Measurements from ENCODE around the gene MT1E.
"Not testable (repeated sequence)": the region's sequence is repeated elsewhere in the genome, so short reads cannot be mapped to it uniquely, and the experiment has no call there.

MT1E gene

GRCh38 chr16:56647641-56648431 lies 22.3 kb downstream of the MT1E start:
- DNase-seq, result no peak

DNA sequence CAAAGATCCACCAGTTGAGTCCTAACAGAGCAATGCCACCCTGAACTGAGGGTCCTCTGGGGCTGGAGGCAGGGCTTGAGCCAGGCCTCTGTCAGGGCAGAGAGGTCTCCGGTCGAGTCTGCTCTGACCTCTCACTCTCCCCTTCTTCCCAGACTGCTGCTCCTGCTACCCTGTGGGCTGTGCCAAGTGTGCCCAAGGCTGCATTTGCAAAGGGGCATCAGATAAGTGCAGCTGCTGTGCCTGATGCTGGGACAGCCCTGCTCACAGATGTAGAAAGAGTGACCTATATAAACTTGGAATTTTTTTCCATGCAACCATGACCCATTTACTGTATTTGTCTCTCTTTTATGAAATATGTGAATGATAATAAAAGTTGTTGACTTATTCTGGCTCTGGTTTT lies 23.7 kb downstream of the MT1E start:
- no peak for DNase-seq

GRCh38 chr16:56649820-56650219 lies 24.2 kb downstream of the MT1E start:
- DNase-seq, result no peak

DNA sequence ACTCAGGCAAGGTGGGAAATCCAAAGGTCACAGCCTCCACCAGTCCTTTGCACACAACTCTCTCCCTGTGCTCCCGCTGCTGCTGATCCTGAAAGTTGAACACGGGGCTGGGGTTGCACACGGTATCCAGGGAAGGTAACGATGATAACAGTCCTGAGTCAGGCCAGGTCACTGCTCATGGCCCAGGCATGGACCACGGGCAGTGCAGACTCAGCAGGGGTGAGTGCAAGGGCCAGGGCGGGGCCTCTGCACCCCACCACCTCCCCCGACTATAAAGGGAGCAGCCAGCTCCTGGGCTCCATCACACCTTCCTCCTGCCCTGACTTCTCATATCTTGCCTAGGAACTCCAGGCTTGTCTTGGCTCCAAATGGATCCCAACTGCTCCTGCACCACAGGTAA lies 26.0 kb downstream of the MT1E start, which contains the start of gene MT1B:
MT1B (plus strand) TSS at position 301 of the 400 bp plus-strand sequence; CDS start at position 369, 68 bp downstream.
- DNase-seq, result no peak

GRCh38 chr16:56652600-56652999 lies 27.0 kb downstream of the MT1E start:
- no peak for DNase-seq

GRCh38 chr16:56653218-56653617 lies 27.6 kb downstream of the MT1E start:
- no peak for DNase-seq

DNA sequence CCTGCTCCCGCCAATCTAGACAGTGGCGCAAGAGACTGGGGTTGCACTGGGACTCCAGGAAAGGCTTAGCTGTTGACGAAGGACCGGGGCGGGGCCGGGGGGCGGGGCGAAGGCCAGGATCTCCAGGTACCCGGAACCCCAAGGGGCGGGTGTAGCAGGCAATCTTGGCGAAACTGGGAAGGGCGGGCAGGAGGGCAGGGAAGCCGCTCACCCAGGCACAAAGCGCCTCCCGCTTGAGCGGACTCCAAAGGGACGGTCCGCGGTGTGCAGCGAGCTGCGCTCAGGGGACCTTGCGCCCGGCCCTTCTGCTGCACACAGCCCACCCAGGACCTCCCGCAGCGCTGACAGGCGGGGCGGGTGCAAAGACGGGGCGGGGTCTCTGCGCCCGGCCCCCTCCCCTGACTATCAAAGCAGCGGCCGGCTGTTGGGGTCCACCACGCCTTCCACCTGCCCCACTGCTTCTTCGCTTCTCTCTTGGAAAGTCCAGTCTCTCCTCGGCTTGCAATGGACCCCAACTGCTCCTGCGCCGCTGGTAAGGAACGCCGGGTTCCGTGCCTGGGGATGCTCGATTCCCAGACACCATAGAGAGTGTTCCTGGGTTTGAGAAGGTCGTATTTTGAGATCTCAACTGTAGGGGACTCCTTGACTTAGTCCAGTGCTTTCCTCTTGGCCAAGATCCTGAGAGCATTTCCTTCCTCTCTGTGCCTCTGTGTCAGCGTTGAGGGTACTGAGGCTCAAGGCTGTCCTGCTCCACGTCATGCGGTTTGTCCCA lies 32.2 kb downstream of the MT1E start, which contains the start of gene MT1F:
MT1F (plus strand) TSS at position 405 of the 772 bp plus-strand sequence; CDS start at position 505, 100 bp downstream.
- DNase-seq, result peak; percentile 9

DNA sequence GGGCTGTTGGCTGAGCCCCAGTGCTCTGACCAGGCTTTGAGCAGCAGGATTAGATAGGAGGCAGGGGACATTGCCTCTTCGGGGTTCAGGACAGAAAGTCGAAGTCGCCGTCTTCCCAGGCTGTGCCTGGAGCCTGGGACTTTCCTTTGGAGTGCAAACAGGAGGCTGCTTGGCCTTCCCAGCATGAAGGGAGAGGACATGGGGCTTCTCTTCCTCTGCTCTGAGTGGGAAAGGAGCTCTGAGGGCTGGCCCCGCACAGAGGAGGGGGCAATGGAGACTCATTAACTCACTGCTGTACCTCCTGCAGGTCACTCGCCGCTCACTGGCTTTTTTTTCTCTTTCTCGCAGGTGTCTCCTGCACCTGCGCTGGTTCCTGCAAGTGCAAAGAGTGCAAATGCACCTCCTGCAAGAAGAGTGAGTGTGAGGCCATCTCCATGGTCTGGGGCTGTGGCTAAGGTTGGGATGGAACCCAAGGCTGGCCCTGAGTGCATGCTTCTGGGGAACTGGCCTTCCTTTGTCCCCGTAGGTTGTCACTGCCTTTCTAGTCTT lies 32.8 kb downstream of the MT1E start:
- DNase-seq, result no peak

GRCh38 chr16:56662357-56663354 lies 37.1 kb downstream of the MT1E start:
- DNase-seq, result no peak

- no peak for DNase-seq
Observed at GRCh38 chr16:56664506-56664905, 38.9 kb downstream of the MT1E start.

GRCh38 chr16:56665286-56666261 lies 40.0 kb downstream of the MT1E start:
- DNase-seq, result not testable (repeated sequence)

DNA sequence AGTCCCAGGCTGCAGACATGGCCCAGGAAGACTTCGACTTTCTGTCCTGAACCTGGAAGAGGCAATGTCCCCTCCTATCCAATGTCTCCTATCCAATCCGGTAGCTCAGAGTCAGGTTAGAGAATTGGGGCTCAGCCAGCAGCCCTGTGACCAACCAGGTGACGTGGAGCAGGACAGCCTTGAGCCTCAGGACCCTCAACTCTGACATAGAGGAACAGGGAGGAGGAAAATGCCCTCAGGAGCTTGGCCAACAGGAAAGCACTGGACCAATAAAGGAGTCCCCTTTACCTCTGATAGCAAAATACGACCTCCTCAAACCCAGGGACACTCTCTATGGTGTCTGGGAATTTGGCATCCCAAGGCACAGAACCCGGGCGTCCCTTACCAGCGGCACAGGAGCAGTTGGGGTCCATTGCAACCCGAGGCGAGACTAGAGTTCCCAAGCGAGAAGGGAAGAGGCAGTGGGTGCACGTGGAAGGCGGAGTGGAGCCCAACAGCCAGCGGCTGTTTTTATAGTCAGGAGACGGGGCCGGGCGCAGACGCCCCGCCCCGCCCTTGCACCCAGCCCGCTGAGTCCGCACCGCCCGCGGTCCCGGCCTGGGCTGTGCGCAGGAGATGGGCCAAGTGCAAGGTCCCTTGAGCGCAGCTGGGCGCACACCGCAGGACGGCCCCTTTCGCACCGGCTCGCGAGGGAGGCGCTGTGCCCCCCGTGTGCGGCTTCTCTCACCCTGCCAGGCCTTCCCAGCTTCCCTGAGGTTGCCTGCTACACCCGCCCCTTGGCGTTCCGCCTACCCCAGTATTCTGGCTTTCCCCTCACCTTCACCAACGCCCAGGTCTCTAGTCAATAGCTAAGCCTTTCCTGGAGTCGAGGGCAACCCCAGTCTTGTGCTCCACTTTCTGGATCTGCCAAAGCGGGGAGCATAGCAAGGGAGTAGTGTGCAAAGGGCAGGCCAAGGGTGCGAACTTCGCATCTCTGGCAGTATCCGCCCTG lies 42.3 kb downstream of the MT1E start, which contains the start of gene MT1G:
MT1G (minus strand) TSS at position 485 of the 991 bp plus-strand sequence; CDS start at position 413, 72 bp downstream.
- DNase-seq, result peak; percentile 12

GRCh38 chr16:56669005-56669839 lies 43.6 kb downstream of the MT1E start, which contains the start of gene MT1H:
Gene MT1H, plus strand, starts transcription at chr16:56669814. Its CDS starts 71 bp downstream, at chr16:56669885.
- DNase-seq, result no peak

DNA sequence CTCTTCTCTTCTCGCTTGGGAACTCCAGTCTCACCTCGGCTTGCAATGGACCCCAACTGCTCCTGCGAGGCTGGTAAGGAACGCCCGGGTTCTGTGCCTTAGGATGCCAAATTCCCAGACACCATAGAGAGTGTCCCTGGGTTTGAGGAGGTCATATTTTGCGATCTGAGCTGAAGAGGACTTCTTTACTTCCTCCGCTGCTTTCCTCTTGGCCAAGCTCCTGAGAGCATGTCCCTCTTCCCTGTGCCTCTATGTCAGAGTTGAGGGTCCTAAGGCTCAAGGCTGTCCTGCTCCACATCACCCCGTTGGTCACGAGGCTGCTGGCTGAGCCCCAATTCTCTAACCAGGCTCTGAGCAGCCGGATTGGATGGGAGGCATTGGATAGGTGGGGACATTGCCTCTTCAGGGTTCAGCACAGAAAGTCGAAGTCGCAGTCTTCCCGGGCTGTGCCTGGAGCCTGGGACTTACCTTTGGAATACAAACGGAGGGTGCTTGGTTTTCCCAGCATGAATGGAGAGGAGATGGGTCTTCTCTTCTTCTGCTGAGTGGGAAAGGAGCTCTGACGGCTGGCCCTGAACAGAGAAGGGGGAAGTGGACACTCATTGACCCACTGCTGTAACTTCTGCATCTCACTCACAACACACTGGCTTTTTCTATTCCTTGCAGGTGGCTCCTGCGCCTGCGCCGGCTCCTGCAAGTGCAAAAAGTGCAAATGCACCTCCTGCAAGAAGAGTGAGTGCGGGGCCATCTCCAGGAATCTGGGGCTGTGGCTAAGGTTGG lies 44.4 kb downstream of the MT1E start:
- no peak for DNase-seq

DNA sequence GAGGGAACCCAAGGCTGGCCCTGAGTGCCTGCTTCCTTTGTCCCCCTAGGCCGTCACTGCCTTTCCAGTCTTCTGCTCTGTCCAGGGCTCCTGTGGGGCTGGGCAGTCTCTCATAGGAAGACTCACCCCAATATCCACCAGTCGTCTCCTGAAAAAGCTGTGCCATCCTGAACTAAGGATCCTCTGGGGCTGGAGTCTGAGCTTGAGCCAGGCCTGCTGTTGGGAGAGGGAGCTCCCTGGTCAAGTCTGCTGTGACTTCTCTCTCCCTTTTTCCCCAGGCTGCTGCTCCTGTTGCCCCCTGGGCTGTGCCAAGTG lies 45.0 kb downstream of the MT1E start:
- no peak for DNase-seq

DNA sequence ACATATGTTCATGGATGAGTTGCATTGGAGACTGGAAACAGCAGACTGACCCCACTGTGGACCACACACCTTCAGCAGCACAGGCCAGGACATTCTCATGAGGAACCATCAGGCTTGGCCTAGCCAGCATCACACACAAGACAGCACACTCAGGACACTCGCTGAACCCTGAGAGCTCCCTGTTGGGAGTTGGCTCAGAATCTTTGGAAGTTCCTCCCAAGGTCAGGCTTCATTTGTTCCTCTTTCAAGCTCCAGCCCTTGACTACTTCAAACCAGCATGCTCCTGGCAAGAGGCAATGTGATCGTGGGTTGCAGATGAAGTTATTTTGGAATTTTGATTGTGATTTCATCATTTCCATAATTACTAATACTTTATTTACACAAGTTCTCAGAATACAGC lies 46.1 kb downstream of the MT1E start:
- peak; percentile 9 for DNase-seq

DNA sequence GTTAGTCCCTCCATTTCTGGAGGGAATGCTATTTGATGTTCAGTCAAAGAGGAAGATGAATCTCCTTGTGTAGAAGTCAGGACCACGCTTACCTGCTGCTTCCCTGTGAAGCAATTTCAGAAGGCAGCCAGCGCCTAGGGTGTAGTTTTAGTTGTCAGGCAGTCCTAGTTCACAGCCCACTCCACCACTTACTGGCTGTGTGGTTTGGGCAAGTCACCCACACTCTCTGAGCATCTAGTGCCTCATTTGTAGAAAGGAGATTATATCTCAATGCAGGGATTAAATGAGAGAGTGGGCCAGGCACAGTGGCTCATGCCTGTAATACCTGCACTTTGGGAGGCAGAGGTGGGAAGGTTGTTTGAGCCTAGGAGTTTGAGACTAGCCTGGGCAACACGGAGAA lies 46.6 kb downstream of the MT1E start:
- not testable (repeated sequence) for DNase-seq
